ENCODE measurements around the gene KANSL1.

The KANSL1 gene

DNA sequence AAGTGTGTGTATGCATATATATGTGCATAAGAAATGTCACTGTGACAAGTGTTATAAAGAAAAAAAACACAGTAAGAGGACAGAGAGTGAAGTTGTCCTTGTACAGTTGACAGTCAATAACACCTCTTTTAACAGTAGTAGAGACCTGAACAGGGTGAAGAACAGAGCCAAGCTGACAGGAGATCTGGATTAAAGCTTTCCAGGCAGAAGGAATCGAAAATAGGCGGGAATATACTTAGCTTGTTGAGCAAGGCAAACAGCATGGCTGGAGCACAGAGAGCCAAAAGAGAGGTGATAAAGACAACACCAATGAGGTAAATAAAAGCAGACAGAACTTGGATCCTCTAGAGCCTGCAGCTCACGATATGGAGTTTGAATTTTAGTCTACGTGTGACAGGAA is 64.8 kb downstream of the KANSL1 start:
- Histone ChIP-seq H3K27me3 (ENCODE audit: control insufficient read depth, low read length) (no peaks in the 10 kb centered on the region), H3K79me2 (ENCODE audit: control insufficient read depth, low read length) (peaks cover 99% of the 10 kb centered on the region), H4K20me1 (ENCODE audit: control insufficient read depth, insufficient read depth, low read depth, low read length) (peaks cover 75% of the 10 kb centered on the region), H3K27ac (ENCODE audit: low read depth, low read length) (no peak overlapping the region), H3K9me2 (replicated peaks; ENCODE audit: control insufficient read depth, low read length) (no peaks in the 10 kb centered on the region), H3K4me3 (ENCODE audit: low read length) (no peak overlapping the region), H3K4me1 (ENCODE audit: control insufficient read depth, low read length) (peaks cover 5% of the 10 kb centered on the region; the same call in 1 of the 2 replicates), H3K4me2 (ENCODE audit: low read length) (no peak overlapping the region), H3F3A (ENCODE audit: control insufficient read depth, insufficient read depth) (0 out of 2 replicates have a peak, but pooled peaks cover 2% of the 10 kb centered on the region), H3K9me3 (ENCODE audit: control insufficient read depth, insufficient read depth, low read length) (no peaks in the 10 kb centered on the region), H3K36me3 (ENCODE audit: control insufficient read depth, low read length) (peaks cover 44% of the 10 kb centered on the region)
- TF ChIP-seq EZH2phosphoT487 (IDR thresholded peaks at IDR 0.05; ENCODE audit: borderline replicate concordance, low read length) = no peak
- TF ChIP-seq, protein P1, sequence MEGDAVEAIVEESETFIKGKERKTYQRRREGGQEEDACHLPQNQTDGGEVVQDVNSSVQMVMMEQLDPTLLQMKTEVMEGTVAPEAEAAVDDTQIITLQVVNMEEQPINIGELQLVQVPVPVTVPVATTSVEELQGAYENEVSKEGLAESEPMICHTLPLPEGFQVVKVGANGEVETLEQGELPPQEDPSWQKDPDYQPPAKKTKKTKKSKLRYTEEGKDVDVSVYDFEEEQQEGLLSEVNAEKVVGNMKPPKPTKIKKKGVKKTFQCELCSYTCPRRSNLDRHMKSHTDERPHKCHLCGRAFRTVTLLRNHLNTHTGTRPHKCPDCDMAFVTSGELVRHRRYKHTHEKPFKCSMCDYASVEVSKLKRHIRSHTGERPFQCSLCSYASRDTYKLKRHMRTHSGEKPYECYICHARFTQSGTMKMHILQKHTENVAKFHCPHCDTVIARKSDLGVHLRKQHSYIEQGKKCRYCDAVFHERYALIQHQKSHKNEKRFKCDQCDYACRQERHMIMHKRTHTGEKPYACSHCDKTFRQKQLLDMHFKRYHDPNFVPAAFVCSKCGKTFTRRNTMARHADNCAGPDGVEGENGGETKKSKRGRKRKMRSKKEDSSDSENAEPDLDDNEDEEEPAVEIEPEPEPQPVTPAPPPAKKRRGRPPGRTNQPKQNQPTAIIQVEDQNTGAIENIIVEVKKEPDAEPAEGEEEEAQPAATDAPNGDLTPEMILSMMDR (IDR thresholded peaks at IDR 0.05; ENCODE audit: low read depth, low read length, poor library complexity, severe bottlenecking) = no peak

- Histone ChIP-seq H3F3A (ENCODE audit: control insufficient read depth, insufficient read depth) (0 out of 2 replicates have a peak, but pooled peaks cover 2% of the 10 kb centered on the region), H3K36me3 (ENCODE audit: control insufficient read depth, low read length) (peaks cover 38% of the 10 kb centered on the region), H4K20me1 (ENCODE audit: control insufficient read depth, insufficient read depth, low read depth, low read length) (peaks cover 71% of the 10 kb centered on the region), H3K79me2 (ENCODE audit: control insufficient read depth, low read length) (peaks cover 99% of the 10 kb centered on the region), H3K4me1 (ENCODE audit: control insufficient read depth, low read length) (peaks cover 6% of the 10 kb centered on the region; the same call in 1 of the 2 replicates), H3K4me3 (ENCODE audit: low read length) (no peak overlapping the region), H3K9me3 (ENCODE audit: control insufficient read depth, insufficient read depth, low read length) (no peaks in the 10 kb centered on the region), H3K27me3 (ENCODE audit: control insufficient read depth, low read length) (no peaks in the 10 kb centered on the region), H3K4me2 (ENCODE audit: low read length) (no peak overlapping the region), H3K27ac (ENCODE audit: low read depth, low read length) (no peak overlapping the region), H3K9me2 (replicated peaks; ENCODE audit: control insufficient read depth, low read length) (no peaks in the 10 kb centered on the region)
- TF ChIP-seq, protein P1 (IDR thresholded peaks at IDR 0.05; ENCODE audit: low read depth, low read length, poor library complexity, severe bottlenecking) = no peak
- TF ChIP-seq EZH2phosphoT487 (IDR thresholded peaks at IDR 0.05; ENCODE audit: borderline replicate concordance, low read length) = no peak
Measured at GRCh38 chr17:46127524-46127923, 65.7 kb downstream of the KANSL1 start.

DNA sequence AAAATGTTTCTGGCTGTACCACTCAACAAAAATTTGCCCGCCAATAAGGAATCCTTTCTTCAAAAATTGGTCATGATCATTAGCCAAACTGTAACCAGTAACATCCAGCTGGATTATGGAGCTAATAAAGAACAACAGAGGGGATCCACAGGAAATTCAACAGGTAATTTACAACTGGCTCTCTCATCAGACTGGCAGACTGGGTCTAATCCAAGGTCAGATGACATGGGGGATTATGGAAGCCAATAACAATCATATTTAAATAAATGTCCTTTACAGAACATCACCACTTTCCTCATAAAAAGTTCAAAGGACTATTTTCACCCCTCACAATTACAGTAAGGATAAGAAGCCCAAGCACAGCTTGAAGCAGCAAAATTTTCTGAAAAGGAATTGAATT is 66.4 kb downstream of the KANSL1 start:
- Histone ChIP-seq H3K4me2 (ENCODE audit: low read length) (no peak overlapping the region), H3K9me2 (replicated peaks; ENCODE audit: control insufficient read depth, low read length) (no peaks in the 10 kb centered on the region), H3K27ac (ENCODE audit: low read depth, low read length) (no peak overlapping the region), H3F3A (ENCODE audit: control insufficient read depth, insufficient read depth) (0 out of 2 replicates have a peak, but pooled peaks cover 2% of the 10 kb centered on the region), H4K20me1 (ENCODE audit: control insufficient read depth, insufficient read depth, low read depth, low read length) (peaks cover 72% of the 10 kb centered on the region), H3K27me3 (ENCODE audit: control insufficient read depth, low read length) (no peaks in the 10 kb centered on the region), H3K9me3 (ENCODE audit: control insufficient read depth, insufficient read depth, low read length) (no peaks in the 10 kb centered on the region), H3K4me3 (ENCODE audit: low read length) (no peak overlapping the region), H3K79me2 (ENCODE audit: control insufficient read depth, low read length) (peaks cover 99% of the 10 kb centered on the region), H3K4me1 (ENCODE audit: control insufficient read depth, low read length) (peaks cover 13% of the 10 kb centered on the region), H3K36me3 (ENCODE audit: control insufficient read depth, low read length) (peaks cover 38% of the 10 kb centered on the region)
- TF ChIP-seq, protein P1 (IDR thresholded peaks at IDR 0.05; ENCODE audit: low read depth, low read length, poor library complexity, severe bottlenecking) = no peak
- TF ChIP-seq EZH2phosphoT487 (IDR thresholded peaks at IDR 0.05; ENCODE audit: borderline replicate concordance, low read length) = no peak

All from DOHH2 (cell line).